OCI-LY1 (cell line): ENCODE data around the gene TPBG.
"Not testable (repeated sequence)": the region's sequence is repeated elsewhere in the genome, so short reads cannot be mapped to it uniquely, and the experiment has no call there.

Experiments
- H2AFZ ChIP-seq: fragments of 200-600 bp; sonication (generic), shearing (Covaris generic); 2 replicates; pipeline ENCODE4 v1.6.0; 2014; ENCODE audit warnings: antibody characterized with exemption, mild to moderate bottlenecking, low read length
- H3F3A ChIP-seq: fragments of 200-600 bp; sonication (generic), shearing (Covaris generic); 2 replicates; pipeline ENCODE4 v1.6.0; 2014; ENCODE audit warnings: mild to moderate bottlenecking, antibody characterized with exemption, low read length, moderate library complexity; ENCODE audit not compliant: insufficient read depth
- H3K27ac ChIP-seq: fragments of 200-600 bp; sonication (generic); 2 replicates; pipeline ENCODE4 v1.5.1; 2014; ENCODE audit warnings: low read length, mixed run types, mild to moderate bottlenecking, low read depth; ENCODE audit not compliant: poor library complexity, severe bottlenecking
- H3K27me3 ChIP-seq: fragments of 200-600 bp; sonication (generic); 2 replicates; pipeline ENCODE4 v1.6.0; 2014; ENCODE audit warnings: antibody characterized with exemption, mild to moderate bottlenecking, low read length, moderate library complexity; ENCODE audit not compliant: insufficient read depth
- H3K36me3 ChIP-seq: fragments of 200-600 bp; sonication (generic); 2 replicates; pipeline ENCODE4 v1.6.1; 2014; ENCODE audit warnings: mild to moderate bottlenecking, antibody characterized with exemption, low read length, moderate library complexity, mixed read lengths; ENCODE audit not compliant: insufficient read depth
- H3K4me1 ChIP-seq: fragments of 200-600 bp; sonication (generic); 2 replicates; pipeline ENCODE4 v1.5.1; 2014; ENCODE audit warnings: mild to moderate bottlenecking, low read length, moderate library complexity; ENCODE audit not compliant: insufficient read depth, severe bottlenecking
- H3K4me2 ChIP-seq: fragments of 200-600 bp; sonication (generic), shearing (Covaris generic); 2 replicates; pipeline ENCODE4 v1.6.1; 2014; ENCODE audit warnings: low read length
- H3K4me3 ChIP-seq: fragments of 200-600 bp; sonication (generic); 2 replicates; pipeline ENCODE4 v1.5.1; 2014; ENCODE audit warnings: low read length, low read depth, mild to moderate bottlenecking, mixed read lengths; ENCODE audit not compliant: poor library complexity, severe bottlenecking
- H3K79me2 ChIP-seq: fragments of 200-600 bp; shearing (Covaris generic); 2 replicates; pipeline ENCODE4 v1.6.1; 2016; ENCODE audit warnings: mixed run types, low read length, mixed read lengths; ENCODE audit not compliant: insufficient read depth
- H3K9ac ChIP-seq: fragments of 200-600 bp; sonication (generic), shearing (Covaris generic); 2 replicates; pipeline ENCODE4 v1.6.1; 2014; ENCODE audit warnings: mild to moderate bottlenecking, low read length, mixed read lengths
- H3K9me2 ChIP-seq: fragments of 200-600 bp; sonication (generic), shearing (Covaris generic); 2 replicates; pipeline ENCODE4 v1.6.1; 2014; ENCODE audit warnings: low read depth, mild to moderate bottlenecking, low read length, mixed read lengths
- H3K9me3 ChIP-seq: fragments of 200-600 bp; shearing (Covaris generic); 2 replicates; pipeline ENCODE4 v1.6.1; 2014; ENCODE audit warnings: low read length, mixed read lengths
- H4K20me1 ChIP-seq: fragments of 200-600 bp; sonication (generic), shearing (Covaris generic); 2 replicates; pipeline ENCODE4 v1.6.0; 2016; ENCODE audit warnings: mild to moderate bottlenecking, low read length; ENCODE audit not compliant: insufficient read depth
- CTCF ChIP-seq: fragments of 200-600 bp; sonication (generic), shearing (Covaris generic); IDR thresholded peaks from 2 replicates; pipeline ENCODE4 v1.5.1; 2017; ENCODE audit warnings: mild to moderate bottlenecking, antibody characterized with exemption, low read length, moderate library complexity, mixed read lengths
- EZH2 ChIP-seq: fragments of 200-600 bp; sonication (generic), shearing (Covaris generic); IDR thresholded peaks from 2 replicates; pipeline ENCODE4 v1.8.0; 2017; ENCODE audit warnings: borderline replicate concordance, mixed run types, mild to moderate bottlenecking, antibody characterized with exemption, low read length, moderate library complexity, mixed read lengths

TPBG gene

GRCh38 chr6:82385546-82385945 lies 21.9 kb downstream of the TPBG start:
- Histone ChIP-seq H3K9me2 (no peaks in the 10 kb centered on the region), H3K4me3 (no peak overlapping the region), H3K79me2 (no peaks in the 10 kb centered on the region), H2AFZ (no peak overlapping the region), H3K27ac (no peak overlapping the region), H3K9ac (no peak overlapping the region), H3K9me3 (no peaks in the 10 kb centered on the region), H3K27me3 (no peaks in the 10 kb centered on the region), H3K4me1 (no peaks in the 10 kb centered on the region), H3F3A (no peaks in the 10 kb centered on the region), H4K20me1 (no peaks in the 10 kb centered on the region), H3K4me2 (no peak overlapping the region), H3K36me3 (no peaks in the 10 kb centered on the region)
- TF ChIP-seq EZH2 (no peak), CTCF (no peak)

GRCh38 chr6:82385961-82386360 lies 22.3 kb downstream of the TPBG start:
- Histone ChIP-seq H4K20me1 (no peaks in the 10 kb centered on the region), H3K9me3 (no peaks in the 10 kb centered on the region), H2AFZ (no peak overlapping the region), H3K9ac (no peak overlapping the region), H3K9me2 (no peaks in the 10 kb centered on the region), H3K4me3 (no peak overlapping the region), H3K4me2 (no peak overlapping the region), H3K27ac (no peak overlapping the region), H3K4me1 (no peaks in the 10 kb centered on the region), H3K27me3 (no peaks in the 10 kb centered on the region), H3K36me3 (no peaks in the 10 kb centered on the region), H3F3A (no peaks in the 10 kb centered on the region), H3K79me2 (no peaks in the 10 kb centered on the region)
- no peak for TF ChIP-seq EZH2

- H3K27ac ChIP-seq, H3F3A ChIP-seq, H3K79me2 ChIP-seq, H3K36me3 ChIP-seq, H3K4me2 ChIP-seq, H2AFZ ChIP-seq, H3K4me1 ChIP-seq, H3K27me3 ChIP-seq, H3K4me3 ChIP-seq, H4K20me1 ChIP-seq, H3K9ac ChIP-seq, H3K9me2 ChIP-seq, H3K9me3 ChIP-seq: not testable (repeated sequence)
Measured at GRCh38 chr6:82394770-82395169, 31.2 kb downstream of the TPBG start.

GRCh38 chr6:82396964-82397751 lies 33.5 kb downstream of the TPBG start:
- H3K4me3 ChIP-seq, result no peak overlapping the region
- no peaks in the 10 kb centered on the region for H3K4me1 ChIP-seq
- H3K9ac ChIP-seq, result no peak overlapping the region
- H2AFZ ChIP-seq, result no peak overlapping the region
- H3F3A ChIP-seq, result no peaks in the 10 kb centered on the region
- H3K36me3 ChIP-seq, result no peaks in the 10 kb centered on the region
- no peaks in the 10 kb centered on the region for H3K27me3 ChIP-seq
- no peaks in the 10 kb centered on the region for H3K79me2 ChIP-seq
- no peak overlapping the region for H3K4me2 ChIP-seq
- TF ChIP-seq EZH2 (no peak), CTCF (no peak)
- no peaks in the 10 kb centered on the region for H4K20me1 ChIP-seq
- H3K9me3 ChIP-seq, result no peaks in the 10 kb centered on the region
- no peak overlapping the region for H3K27ac ChIP-seq
- no peaks in the 10 kb centered on the region for H3K9me2 ChIP-seq
